Measurements from ENCODE around the gene RPRD1B. TPM values are rescaled to one million over a fixed set of nuclear protein-coding genes. Genes with fewer than 3 reads are reported as not detected.

The RPRD1B gene
- polyA plus RNA-seq, 1 experiment = 21.0 TPM

DNA sequence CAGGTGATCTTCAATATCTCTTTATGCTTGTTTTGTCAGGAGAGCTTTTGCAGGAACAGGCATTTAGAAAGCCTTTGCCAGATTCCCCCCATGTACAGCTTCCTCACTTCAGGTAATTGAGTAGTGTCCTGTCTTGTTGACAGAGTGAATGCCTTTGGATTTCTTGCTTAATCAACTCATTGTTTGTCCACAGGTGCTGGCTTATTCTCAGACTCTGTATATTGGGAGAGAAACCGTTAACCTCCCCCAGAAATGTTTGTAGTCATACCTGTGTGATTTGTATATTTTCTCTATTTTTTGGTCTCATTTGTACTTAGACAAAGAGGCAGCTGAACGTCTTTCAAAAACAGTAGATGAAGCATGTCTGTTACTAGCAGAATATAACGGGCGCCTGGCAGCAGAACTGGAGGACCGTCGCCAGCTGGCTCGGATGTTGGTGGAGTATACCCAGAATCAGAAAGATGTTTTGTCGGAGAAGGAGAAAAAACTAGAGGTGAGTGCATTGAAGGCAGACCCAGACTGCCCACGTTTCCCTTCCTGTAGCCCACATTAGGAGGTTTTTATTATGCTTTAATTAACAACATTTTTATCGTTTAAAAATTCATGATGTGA lies 32.3 kb downstream of the RPRD1B start:
- CTCF ChIA-PET = interaction anchor here (0.8 to 24.4 kb wide), 3 partner anchors 8 to 157 kb away, joined by 3 to 482 read pairs (median 5); no protein-coding TSS in a partner anchor

DNA sequence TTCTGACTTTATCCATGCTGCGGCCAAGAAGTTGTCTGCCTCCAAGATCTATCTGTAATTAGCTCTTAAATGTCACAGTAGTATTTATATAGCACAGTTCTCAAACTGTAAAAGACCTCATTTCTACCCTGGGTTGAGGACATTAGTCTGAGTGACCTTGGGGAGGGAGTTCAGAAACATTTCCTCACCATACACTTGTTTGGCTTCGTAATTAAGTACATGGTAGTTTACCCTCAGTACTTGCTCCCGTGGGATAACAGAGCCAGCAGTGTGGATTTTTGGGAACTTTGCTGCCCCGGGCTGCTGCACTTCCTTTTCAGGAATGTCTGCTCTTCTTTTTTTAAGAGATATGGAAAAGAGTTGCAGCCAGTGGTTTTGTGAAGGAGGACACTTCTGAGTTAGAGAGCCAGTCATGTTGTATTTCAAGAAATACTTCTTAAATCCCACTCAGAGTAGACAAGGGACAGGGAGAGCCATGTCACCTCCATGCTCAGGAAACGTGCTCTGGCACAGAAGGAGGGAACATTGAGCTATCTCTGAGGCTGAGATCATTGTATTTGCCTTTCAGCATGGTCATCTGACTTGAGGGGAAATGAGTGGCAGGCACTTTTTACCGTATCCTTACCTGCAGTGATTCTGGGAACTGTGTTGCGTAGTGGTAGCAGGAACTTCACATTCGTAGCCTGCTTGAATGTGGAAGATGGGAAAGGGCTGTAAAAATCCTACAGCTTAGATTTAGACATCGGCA lies 33.6 kb downstream of the RPRD1B start:
- Histone ChIP-seq H3K27me3 (ENCODE audit: control insufficient read depth, insufficient read depth, low read length) (no peaks in the 10 kb centered on the region), H3K36me3 (ENCODE audit: control insufficient read depth, insufficient read depth, low read length) (peaks cover 12% of the 10 kb centered on the region), H3K4me3 (ENCODE audit: low read depth, low read length) (no peak overlapping the region)
- TF ChIP-seq, protein P1, sequence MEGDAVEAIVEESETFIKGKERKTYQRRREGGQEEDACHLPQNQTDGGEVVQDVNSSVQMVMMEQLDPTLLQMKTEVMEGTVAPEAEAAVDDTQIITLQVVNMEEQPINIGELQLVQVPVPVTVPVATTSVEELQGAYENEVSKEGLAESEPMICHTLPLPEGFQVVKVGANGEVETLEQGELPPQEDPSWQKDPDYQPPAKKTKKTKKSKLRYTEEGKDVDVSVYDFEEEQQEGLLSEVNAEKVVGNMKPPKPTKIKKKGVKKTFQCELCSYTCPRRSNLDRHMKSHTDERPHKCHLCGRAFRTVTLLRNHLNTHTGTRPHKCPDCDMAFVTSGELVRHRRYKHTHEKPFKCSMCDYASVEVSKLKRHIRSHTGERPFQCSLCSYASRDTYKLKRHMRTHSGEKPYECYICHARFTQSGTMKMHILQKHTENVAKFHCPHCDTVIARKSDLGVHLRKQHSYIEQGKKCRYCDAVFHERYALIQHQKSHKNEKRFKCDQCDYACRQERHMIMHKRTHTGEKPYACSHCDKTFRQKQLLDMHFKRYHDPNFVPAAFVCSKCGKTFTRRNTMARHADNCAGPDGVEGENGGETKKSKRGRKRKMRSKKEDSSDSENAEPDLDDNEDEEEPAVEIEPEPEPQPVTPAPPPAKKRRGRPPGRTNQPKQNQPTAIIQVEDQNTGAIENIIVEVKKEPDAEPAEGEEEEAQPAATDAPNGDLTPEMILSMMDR (IDR thresholded peaks at IDR 0.05; ENCODE audit: insufficient read depth, low read depth, low read length) = no peak
- POLR2A ChIA-PET = no interaction called here
- CTCF ChIA-PET = interaction anchor here (0.6 to 24.4 kb wide), 5 partner anchors 8 to 156 kb away, joined by 3 to 482 read pairs (median 6); no protein-coding TSS in a partner anchor
- DNase-seq (ENCODE audit: low read depth) = no peak

More for the DNA sequence above, 32.3 kb downstream of the RPRD1B start:
- TF ChIP-seq, protein P1 (IDR thresholded peaks at IDR 0.05; ENCODE audit: insufficient read depth, low read depth, low read length) = no peak
- Histone ChIP-seq H3K36me3 (ENCODE audit: control insufficient read depth, insufficient read depth, low read length) (peaks cover 14% of the 10 kb centered on the region), H3K4me3 (ENCODE audit: low read depth, low read length) (no peak overlapping the region), H3K27me3 (ENCODE audit: control insufficient read depth, insufficient read depth, low read length) (no peaks in the 10 kb centered on the region)
- DNase-seq (ENCODE audit: low read depth) = no peak
- POLR2A ChIA-PET = no interaction called here

DNA sequence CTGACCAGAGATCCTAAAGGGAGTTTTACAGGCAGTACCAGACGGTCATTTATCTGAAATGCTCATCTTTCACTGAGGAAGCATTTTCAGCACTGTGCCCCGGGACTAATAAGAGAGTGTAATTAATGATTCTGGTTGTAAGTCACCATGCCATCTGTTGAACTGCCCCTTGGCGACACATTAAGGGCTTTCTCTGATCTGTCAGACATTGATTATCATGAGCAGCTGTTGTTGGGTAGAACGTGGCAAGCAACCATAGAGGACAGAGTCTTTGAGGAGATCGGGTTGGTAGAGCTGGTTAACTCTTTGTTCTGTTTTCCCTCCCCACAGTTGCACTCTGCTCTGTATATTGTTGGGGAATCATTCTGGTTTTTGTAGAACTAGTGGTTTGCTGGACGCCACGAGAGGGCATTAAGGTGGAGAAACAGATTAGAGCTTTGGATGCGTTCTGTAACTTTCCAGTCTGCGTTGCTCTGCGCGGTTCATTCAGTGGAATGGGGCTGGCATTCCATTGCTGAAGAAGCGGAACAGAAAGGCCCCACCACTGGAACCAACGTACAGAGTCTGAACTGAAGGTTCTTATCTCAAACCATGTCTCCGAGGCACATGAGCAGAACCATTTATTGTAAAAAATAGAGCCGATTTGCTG lies 34.3 kb downstream of the RPRD1B start:
- POLR2A ChIA-PET = no interaction called here
- H3K4me3 ChIP-seq (ENCODE audit: low read depth, low read length) = no peak overlapping the region
- TF ChIP-seq, protein P1 (IDR thresholded peaks at IDR 0.05; ENCODE audit: insufficient read depth, low read depth, low read length) = no peak
- H3K27me3 ChIP-seq (ENCODE audit: control insufficient read depth, insufficient read depth, low read length) = no peaks in the 10 kb centered on the region
- CTCF ChIA-PET = interaction anchor here (1.3 to 24.4 kb wide), 3 partner anchors 10 to 155 kb away, joined by 6 to 482 read pairs (median 22); no protein-coding TSS in a partner anchor
- peaks cover 10% of the 10 kb centered on the region for H3K36me3 ChIP-seq (ENCODE audit: control insufficient read depth, insufficient read depth, low read length)
- DNase-seq (ENCODE audit: low read depth) = no peak

DNA sequence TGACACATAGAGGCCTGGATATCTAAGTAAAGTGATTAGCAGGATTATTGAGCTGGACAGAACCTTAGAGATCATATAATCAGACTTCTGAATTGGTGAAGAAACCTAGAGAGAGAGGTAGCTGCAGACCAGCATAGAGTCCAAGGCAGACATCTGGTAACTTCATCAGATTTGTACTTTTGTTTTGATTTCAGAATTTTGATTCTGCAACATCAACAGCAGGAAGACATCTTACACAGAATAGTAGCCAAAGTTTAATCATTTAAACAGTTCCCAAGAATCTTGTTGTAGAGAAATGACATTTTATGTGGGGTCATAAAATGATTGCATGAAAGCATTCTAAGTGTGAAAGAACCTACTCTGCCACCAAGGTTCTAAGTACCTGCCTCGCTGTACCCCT lies 39.4 kb downstream of the RPRD1B start:
- ChIA-PET POLR2A (interaction anchor here (0.6 to 0.8 kb wide), 2 partner anchors 145 to 336 kb away, joined by 3 to 4 read pairs; no protein-coding TSS in a partner anchor), CTCF (interaction anchor here (0.5 to 17.0 kb wide), 34 partner anchors 9 to 509 kb away, joined by 3 to 260 read pairs (median 5); partner anchors contain the start of gene TGM2)
- no peak for DNase-seq (ENCODE audit: low read depth)
- Histone ChIP-seq H3K36me3 (ENCODE audit: control insufficient read depth, insufficient read depth, low read length) (peaks cover 4% of the 10 kb centered on the region), H3K4me3 (ENCODE audit: low read depth, low read length) (no peak overlapping the region), H3K27me3 (ENCODE audit: control insufficient read depth, insufficient read depth, low read length) (no peaks in the 10 kb centered on the region)
- TF ChIP-seq, protein P1 (IDR thresholded peaks at IDR 0.05; ENCODE audit: insufficient read depth, low read depth, low read length) = no peak

Data from BJ (cell line).